Measurements from ENCODE around the gene OR10A3.

The OR10A3 gene

GRCh38 chr11:7898666-7899283 lies 42.7 kb downstream of the OR10A3 start:
- no peaks in the 10 kb centered on the region for H3K36me3 ChIP-seq
- no peak overlapping the region for H3K4me3 ChIP-seq (ENCODE audit: low read depth, low read length)
- peak; percentile 71 for DNase-seq

GRCh38 chr11:7896009-7896785 lies 45.3 kb downstream of the OR10A3 start:
- Histone ChIP-seq H3K27ac (no peak overlapping the region), H3K36me3 (no peaks in the 10 kb centered on the region), H3K27me3 (ENCODE audit: insufficient read depth, low read depth, severe bottlenecking) (no peaks in the 10 kb centered on the region), H3K4me3 (ENCODE audit: low read depth, low read length) (no peak overlapping the region), H3K9me3 (ENCODE audit: severe bottlenecking) (peaks cover 13% of the 10 kb centered on the region)
- no peak for TF ChIP-seq CTCF (IDR thresholded peaks at IDR 0.05; ENCODE audit: low read depth, low read length)
- DNase-seq, result no peak

More at GRCh38 chr11:7898666-7899283, 42.7 kb downstream of the OR10A3 start:
- TF ChIP-seq CTCF (IDR thresholded peaks at IDR 0.05; ENCODE audit: low read depth, low read length), result no peak
- H3K9me3 ChIP-seq (ENCODE audit: severe bottlenecking), result peaks cover 13% of the 10 kb centered on the region
- no peaks in the 10 kb centered on the region for H3K27me3 ChIP-seq (ENCODE audit: insufficient read depth, low read depth, severe bottlenecking)
- peak overlapping the region; percentile 49 for H3K27ac ChIP-seq

- no peaks in the 10 kb centered on the region for H3K27me3 ChIP-seq (ENCODE audit: insufficient read depth, low read depth, severe bottlenecking)
- TF ChIP-seq CTCF (IDR thresholded peaks at IDR 0.05; ENCODE audit: low read depth, low read length), result no peak
- no peak for DNase-seq
- no peak overlapping the region for H3K4me3 ChIP-seq (ENCODE audit: low read depth, low read length)
- H3K36me3 ChIP-seq, result no peaks in the 10 kb centered on the region
- no peak overlapping the region for H3K27ac ChIP-seq
- H3K9me3 ChIP-seq (ENCODE audit: severe bottlenecking), result peaks cover 4% of the 10 kb centered on the region
These were observed 47.3 kb downstream of the OR10A3 start for GRCh38 chr11:7894251-7894650.

GRCh38 chr11:7893796-7894195 lies 47.7 kb downstream of the OR10A3 start:
- Histone ChIP-seq H3K27me3 (ENCODE audit: insufficient read depth, low read depth, severe bottlenecking) (no peaks in the 10 kb centered on the region), H3K9me3 (ENCODE audit: severe bottlenecking) (no peaks in the 10 kb centered on the region), H3K27ac (no peak overlapping the region), H3K4me3 (ENCODE audit: low read depth, low read length) (no peak overlapping the region), H3K36me3 (no peaks in the 10 kb centered on the region)
- no peak for DNase-seq
- TF ChIP-seq CTCF (IDR thresholded peaks at IDR 0.05; ENCODE audit: low read depth, low read length), result no peak

GRCh38 chr11:7892840-7893254 lies 48.7 kb downstream of the OR10A3 start:
- DNase-seq, result no peak
- Histone ChIP-seq H3K4me3 (ENCODE audit: low read depth, low read length) (no peak overlapping the region), H3K27ac (peak overlapping the region; percentile 14; the same call in 1 of the 2 replicates), H3K9me3 (ENCODE audit: severe bottlenecking) (no peaks in the 10 kb centered on the region), H3K27me3 (ENCODE audit: insufficient read depth, low read depth, severe bottlenecking) (no peaks in the 10 kb centered on the region), H3K36me3 (no peaks in the 10 kb centered on the region)
- peak; percentile 55; the same call in 1 of the 2 replicates for TF ChIP-seq CTCF (IDR thresholded peaks at IDR 0.05; ENCODE audit: low read depth, low read length)

All from WERI-Rb-1 (cell line).